A549 (cell line): ENCODE results near the gene MAGI2.

ENCODE experiments used
- MYC ChIP-seq: IDR thresholded peaks from 2 replicates; pipeline ENCODE4 v1.6.1; 2012; ENCODE audit warnings: mild to moderate bottlenecking, inconsistent platforms, low read length, improper control_type of control experiment, borderline replicate concordance
- POLR2A ChIP-seq: IDR thresholded peaks from 2 replicates; pipeline ENCODE4 v1.6.1; 2012; ENCODE audit warnings: mild to moderate bottlenecking, low read length
- RFX5 ChIP-seq: fragments of 450-650 bp; IDR thresholded peaks from 2 replicates; pipeline ENCODE4 v1.7.1; 2014; ENCODE audit warnings: antibody characterized with exemption, mild to moderate bottlenecking, moderate library complexity
- TF ChIP-seq, protein P1 (sequence below): fragments of >200 bp; sonication (Bioruptor Twin); formaldehyde crosslinking; IDR thresholded peaks from 3 replicates; pipeline ENCODE4 v1.5.1; 2016
- TF ChIP-seq, protein P2 (sequence below): IDR thresholded peaks from 2 replicates; pipeline ENCODE4 v1.6.1; 2012; ENCODE audit warnings: low read depth, borderline replicate concordance

DNA sequence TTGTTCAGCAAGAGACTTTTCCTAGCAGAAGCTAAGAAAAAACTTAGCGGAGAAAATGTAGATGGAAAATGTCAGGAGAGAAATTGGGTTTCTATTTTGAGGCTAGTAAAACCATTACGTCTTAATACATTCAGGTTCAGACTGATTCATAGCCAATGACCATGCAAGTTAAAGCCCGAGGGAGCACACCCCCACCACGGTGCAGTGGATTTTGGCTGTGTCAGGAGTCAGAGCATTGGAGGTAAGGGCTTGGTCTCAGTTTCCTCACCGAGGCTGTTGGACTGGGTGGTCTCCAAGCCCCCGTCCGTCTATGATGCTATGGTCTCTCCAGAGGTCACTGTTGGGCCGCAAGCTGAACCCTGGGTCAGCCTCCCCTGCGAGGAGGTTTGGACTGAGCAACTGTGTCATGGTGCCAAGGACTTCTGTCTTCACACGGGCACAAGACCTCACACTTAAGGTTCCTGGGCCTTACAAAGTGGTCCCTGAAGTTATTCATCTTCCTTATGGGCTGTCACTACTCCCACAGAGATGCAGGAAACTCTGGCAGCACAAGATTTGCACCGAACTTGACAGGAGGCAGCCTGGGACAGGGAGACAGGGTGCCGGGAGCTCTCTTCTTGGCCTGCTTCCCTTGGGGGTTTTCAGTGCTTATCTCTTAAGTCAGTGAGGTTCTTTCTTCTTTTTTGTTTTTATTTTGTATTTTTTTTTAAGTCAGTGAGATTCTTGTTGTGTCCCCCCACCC is 1468.1 kb downstream of the MAGI2 start:
- TF ChIP-seq, protein P1, sequence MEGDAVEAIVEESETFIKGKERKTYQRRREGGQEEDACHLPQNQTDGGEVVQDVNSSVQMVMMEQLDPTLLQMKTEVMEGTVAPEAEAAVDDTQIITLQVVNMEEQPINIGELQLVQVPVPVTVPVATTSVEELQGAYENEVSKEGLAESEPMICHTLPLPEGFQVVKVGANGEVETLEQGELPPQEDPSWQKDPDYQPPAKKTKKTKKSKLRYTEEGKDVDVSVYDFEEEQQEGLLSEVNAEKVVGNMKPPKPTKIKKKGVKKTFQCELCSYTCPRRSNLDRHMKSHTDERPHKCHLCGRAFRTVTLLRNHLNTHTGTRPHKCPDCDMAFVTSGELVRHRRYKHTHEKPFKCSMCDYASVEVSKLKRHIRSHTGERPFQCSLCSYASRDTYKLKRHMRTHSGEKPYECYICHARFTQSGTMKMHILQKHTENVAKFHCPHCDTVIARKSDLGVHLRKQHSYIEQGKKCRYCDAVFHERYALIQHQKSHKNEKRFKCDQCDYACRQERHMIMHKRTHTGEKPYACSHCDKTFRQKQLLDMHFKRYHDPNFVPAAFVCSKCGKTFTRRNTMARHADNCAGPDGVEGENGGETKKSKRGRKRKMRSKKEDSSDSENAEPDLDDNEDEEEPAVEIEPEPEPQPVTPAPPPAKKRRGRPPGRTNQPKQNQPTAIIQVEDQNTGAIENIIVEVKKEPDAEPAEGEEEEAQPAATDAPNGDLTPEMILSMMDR, result no peak
- no peak for TF ChIP-seq MYC
- no peak for TF ChIP-seq POLR2A
- TF ChIP-seq, protein P2, sequence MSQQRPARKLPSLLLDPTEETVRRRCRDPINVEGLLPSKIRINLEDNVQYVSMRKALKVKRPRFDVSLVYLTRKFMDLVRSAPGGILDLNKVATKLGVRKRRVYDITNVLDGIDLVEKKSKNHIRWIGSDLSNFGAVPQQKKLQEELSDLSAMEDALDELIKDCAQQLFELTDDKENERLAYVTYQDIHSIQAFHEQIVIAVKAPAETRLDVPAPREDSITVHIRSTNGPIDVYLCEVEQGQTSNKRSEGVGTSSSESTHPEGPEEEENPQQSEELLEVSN, result no peak
- TF ChIP-seq RFX5, result no peak
